ENCODE data around the gene SCFD2.

Gene SCFD2

DNA sequence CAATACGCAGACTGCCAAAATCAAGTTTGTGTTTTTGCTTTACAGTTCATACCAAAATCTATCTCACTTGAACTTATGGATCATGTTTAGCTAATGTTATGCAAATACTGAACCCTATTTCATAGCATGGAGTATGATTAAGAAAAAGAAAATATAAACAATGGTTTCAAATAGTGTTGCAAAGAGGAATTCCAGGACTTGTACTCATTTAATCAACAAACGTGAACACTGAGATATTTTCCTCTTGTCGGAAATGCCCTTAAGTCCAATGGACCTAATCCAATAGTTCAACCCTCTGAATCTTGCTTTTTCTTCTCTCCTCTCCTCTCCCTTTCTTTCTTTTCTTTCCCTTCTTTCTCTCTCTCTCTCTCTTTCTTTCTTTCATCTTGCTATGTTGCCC is 473.0 kb downstream of the SCFD2 start:
- DNase-seq (ENCODE audit: low spot score) = no peak
- in situ Hi-C loops (cut with MboI; ENCODE audit: low sequenced_read_pairs, unreplicated experiment) = no loop called here
- TF ChIP-seq, protein P1, sequence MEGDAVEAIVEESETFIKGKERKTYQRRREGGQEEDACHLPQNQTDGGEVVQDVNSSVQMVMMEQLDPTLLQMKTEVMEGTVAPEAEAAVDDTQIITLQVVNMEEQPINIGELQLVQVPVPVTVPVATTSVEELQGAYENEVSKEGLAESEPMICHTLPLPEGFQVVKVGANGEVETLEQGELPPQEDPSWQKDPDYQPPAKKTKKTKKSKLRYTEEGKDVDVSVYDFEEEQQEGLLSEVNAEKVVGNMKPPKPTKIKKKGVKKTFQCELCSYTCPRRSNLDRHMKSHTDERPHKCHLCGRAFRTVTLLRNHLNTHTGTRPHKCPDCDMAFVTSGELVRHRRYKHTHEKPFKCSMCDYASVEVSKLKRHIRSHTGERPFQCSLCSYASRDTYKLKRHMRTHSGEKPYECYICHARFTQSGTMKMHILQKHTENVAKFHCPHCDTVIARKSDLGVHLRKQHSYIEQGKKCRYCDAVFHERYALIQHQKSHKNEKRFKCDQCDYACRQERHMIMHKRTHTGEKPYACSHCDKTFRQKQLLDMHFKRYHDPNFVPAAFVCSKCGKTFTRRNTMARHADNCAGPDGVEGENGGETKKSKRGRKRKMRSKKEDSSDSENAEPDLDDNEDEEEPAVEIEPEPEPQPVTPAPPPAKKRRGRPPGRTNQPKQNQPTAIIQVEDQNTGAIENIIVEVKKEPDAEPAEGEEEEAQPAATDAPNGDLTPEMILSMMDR (IDR thresholded peaks at IDR 0.05; ENCODE audit: borderline replicate concordance, control extremely low read depth, extremely low read depth, insufficient read depth, missing control alignments) = no peak

DNA sequence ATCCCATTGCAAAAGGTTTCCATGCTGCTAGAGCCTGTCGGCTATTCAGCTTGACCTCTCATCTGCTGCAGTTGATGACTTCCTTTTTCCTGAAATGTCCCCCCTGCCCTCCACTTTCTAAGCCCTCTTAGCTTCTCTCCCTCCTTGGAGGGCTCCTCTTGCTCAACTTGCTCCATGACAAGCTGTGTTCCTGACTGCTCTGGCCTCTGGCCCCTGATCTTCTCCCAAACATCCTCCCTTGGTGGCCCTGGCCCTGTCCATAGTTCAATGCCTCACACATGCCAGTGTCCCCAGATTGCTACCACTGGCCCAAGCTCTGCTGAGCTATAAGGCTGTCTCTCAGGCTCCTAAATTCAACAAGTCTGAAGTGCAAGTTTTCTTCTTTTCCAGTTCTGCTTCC is 474.1 kb downstream of the SCFD2 start:
- TF ChIP-seq, protein P1 (IDR thresholded peaks at IDR 0.05; ENCODE audit: borderline replicate concordance, control extremely low read depth, extremely low read depth, insufficient read depth, missing control alignments) = no peak
- in situ Hi-C loops (cut with MboI; ENCODE audit: low sequenced_read_pairs, unreplicated experiment) = no loop called here
- no peak for DNase-seq (ENCODE audit: low spot score)

DNA sequence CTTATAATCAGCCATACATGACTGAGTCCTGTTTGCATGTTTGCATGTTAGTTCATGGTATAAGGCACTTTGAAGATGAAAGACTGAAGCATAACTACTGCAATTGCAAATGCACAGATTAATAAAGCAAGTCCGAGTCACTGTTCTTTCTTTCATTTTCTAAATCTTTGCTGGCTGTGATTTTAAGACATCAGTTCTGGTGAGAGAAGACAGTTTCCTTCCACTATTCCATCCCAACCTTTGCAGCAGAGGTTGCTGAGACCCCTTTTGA is 475.4 kb downstream of the SCFD2 start:
- in situ Hi-C loops (cut with MboI; ENCODE audit: low sequenced_read_pairs, unreplicated experiment) = no loop called here
- DNase-seq (ENCODE audit: low spot score) = no peak

DNA sequence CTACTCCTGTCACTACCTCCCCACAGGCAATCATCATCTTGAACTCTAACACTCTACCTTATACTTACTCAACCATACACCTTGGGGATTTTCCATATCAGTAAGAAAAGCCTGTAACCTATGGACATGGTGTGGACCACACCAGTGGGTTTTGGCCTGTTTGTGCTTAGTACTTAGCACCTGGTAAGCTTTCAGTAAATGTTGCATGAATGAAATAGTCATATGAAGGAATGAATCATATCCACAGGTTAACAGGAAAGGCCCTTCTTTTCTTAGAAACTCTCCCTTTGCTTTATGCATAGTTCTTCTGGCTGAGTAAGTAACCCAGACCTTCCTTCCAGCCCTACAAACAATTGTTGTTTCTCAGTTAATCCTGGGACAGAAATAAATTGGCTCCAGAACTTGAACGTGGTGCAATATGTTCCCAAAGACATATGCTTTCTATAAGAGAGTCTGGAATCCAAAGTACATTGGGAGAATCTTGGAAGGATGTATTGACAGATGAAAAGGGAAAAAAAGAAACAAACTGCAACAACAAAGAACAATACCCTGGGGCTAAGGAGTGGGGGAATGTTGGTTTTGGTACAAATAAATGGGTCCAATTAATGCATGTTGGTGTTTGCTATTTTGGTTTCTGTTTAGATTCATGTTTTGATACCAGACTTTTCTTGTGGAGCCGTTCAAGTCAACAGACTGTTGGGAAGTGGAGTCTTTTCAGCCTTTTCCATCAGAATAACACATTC is 475.9 kb downstream of the SCFD2 start:
- no peak for DNase-seq (ENCODE audit: low spot score)
- in situ Hi-C loops (cut with MboI; ENCODE audit: low sequenced_read_pairs, unreplicated experiment) = no loop called here
- TF ChIP-seq, protein P1 (IDR thresholded peaks at IDR 0.05; ENCODE audit: borderline replicate concordance, control extremely low read depth, extremely low read depth, insufficient read depth, missing control alignments) = no peak

More for the DNA sequence above, 475.4 kb downstream of the SCFD2 start:
- TF ChIP-seq, protein P1 (IDR thresholded peaks at IDR 0.05; ENCODE audit: borderline replicate concordance, control extremely low read depth, extremely low read depth, insufficient read depth, missing control alignments) = no peak

DNA sequence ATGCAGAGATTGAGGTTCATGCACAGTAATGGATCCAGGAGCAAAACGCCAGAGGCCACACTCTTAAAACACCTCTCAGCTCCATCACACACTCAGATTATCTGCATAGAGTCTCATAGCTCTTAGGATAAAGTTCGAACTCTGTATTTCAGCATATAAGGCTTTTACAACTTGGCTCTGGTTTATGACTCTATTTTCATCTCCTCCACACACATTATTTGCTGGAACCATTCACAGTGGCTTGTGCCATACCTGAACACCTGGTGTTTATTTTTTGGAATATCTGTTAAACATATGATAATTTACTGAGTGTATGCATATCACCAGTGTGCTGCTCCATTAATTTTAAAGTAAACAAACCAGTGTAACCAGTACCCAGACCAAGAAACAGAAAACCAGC is 476.5 kb downstream of the SCFD2 start:
- in situ Hi-C loops (cut with MboI; ENCODE audit: low sequenced_read_pairs, unreplicated experiment) = no loop called here
- no peak for DNase-seq (ENCODE audit: low spot score)
- TF ChIP-seq, protein P1 (IDR thresholded peaks at IDR 0.05; ENCODE audit: borderline replicate concordance, control extremely low read depth, extremely low read depth, insufficient read depth, missing control alignments) = no peak

DNA sequence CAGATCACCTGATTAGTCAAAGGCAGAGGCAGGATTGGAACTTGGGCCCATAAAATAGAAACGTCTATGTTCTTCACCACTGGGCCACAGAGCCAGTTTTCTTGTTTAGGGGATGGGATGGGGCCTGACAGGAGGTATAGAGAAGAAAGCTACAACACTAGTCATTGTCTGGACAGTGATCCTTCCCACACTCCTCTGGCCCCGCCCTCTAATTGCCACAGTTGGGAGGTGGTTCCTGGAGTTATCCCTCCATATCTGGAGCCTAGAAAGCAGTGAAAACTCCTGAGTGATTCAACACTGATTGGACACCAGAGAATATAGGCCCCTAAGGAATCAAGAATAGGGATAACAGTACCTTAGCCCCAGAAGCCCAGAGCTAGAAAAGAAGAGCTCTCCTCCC is 480.9 kb downstream of the SCFD2 start:
- no peak for DNase-seq (ENCODE audit: low spot score)
- in situ Hi-C loops (cut with MboI; ENCODE audit: low sequenced_read_pairs, unreplicated experiment) = no loop called here
- TF ChIP-seq, protein P1 (IDR thresholded peaks at IDR 0.05; ENCODE audit: borderline replicate concordance, control extremely low read depth, extremely low read depth, insufficient read depth, missing control alignments) = no peak
